Upper lobe of left lung (tissue), 6 donors: ENCODE results near the gene ANAPC2. TPM values are rescaled to one million over a fixed set of nuclear protein-coding genes. Genes with fewer than 3 reads are reported as not detected.

Experiments used
- ATAC-seq, 2 donors: fragments of 200-7000 bp; cut with Tn5 transposase; one replicate each; pipeline ENCODE4 v1.9.1; 2022; ENCODE audit warnings: mild to moderate bottlenecking in 2 of 2, moderate library complexity in 2 of 2; ENCODE audit not compliant: low FRiP score in 2 of 2
- DNase-seq, 2 donors: peaks; one replicate each; pipeline ENCODE4 v3.0.0-alpha.2; 2019 to 2020
- H3K27ac ChIP-seq, 4 donors: fragments of 200-600 bp; sonication (generic); one replicate each; pipeline ENCODE4 v1.5.1; 2016 to 2019
- H3K27me3 ChIP-seq, 4 donors: fragments of 200-600 bp; sonication (generic); one replicate each; pipeline ENCODE4 v1.5.1; 2017 to 2019
- H3K36me3 ChIP-seq, 4 donors: fragments of 200-600 bp; sonication (generic); one replicate each; pipeline ENCODE4 v1.5.1; 2016 to 2019
- H3K4me1 ChIP-seq, 4 donors: fragments of 200-600 bp; sonication (generic); one replicate each; pipeline ENCODE4 v1.5.1; 2018 to 2019
- H3K4me3 ChIP-seq, 4 donors: fragments of 200-600 bp; sonication (generic); one replicate each; pipeline ENCODE4 v1.5.1; 2017 to 2019; ENCODE audit warnings: mild to moderate bottlenecking in 2 of 4, moderate library complexity in 1 of 4
- H3K9me3 ChIP-seq, 4 donors: fragments of 200-600 bp; sonication (generic); one replicate each; pipeline ENCODE4 v1.5.1; 2018 to 2019
- CTCF ChIP-seq, 6 experiments: fragments of 450-650 bp in 4 of 6; fragments of 200-600 bp in 2 of 6; sonication (generic) in 2 of 6; IDR thresholded peaks; one replicate each; pipeline ENCODE4 v1.5.1; 2016 to 2019; ENCODE audit warnings: antibody characterized with exemption in 6 of 6
- EP300 ChIP-seq, 4 donors: sonication (generic); formaldehyde crosslinking; IDR thresholded peaks; one replicate each; pipeline ENCODE4 v1.5.1; 2017; ENCODE audit warnings: antibody characterized with exemption in 4 of 4, control low read depth in 2 of 4
- POLR2A ChIP-seq, 4 donors: fragments of 450-650 bp; IDR thresholded peaks; one replicate each; pipeline ENCODE4 v1.5.1; 2016 to 2017; ENCODE audit warnings: antibody characterized with exemption in 4 of 4, mild to moderate bottlenecking in 2 of 4
- POLR2AphosphoS5 ChIP-seq, 2 donors: sonication (generic); formaldehyde crosslinking; IDR thresholded peaks; one replicate each; pipeline ENCODE4 v1.5.1; 2017; ENCODE audit warnings: antibody characterized with exemption in 2 of 2
- WGBS, 2 donors: methylation state at CpG; one replicate each; pipeline ENCODE4 v1.1.5; 2017 to 2018; 5-methylcytosine and 5-hydroxymethylcytosine counted together
- total RNA-seq, 6 donors: library from RNA; depleted of rRNA in 4 of 6; stranded (reverse); fragments of >200 nt in 4 of 6; gene quantifications; one replicate each; pipeline versions ENCODE4 v1.1.0 to v1.2.1, GENCODE V29; 2016 to 2021
- donor health status: DM: no; HTN: no; CAD: no; lungs with moderate emphysema.
- donor health status: DM: no; HTN: yes; CAD: no; lungs with severe emphysema.

ANAPC2 gene
- total RNA-seq, 6 donors from 2014 or later, result 31.9 to 174 (median 67.3) TPM

- Histone ChIP-seq H3K36me3 (peaks cover 0 to 1% (median 0%) of the 10 kb centered on the region in 4 donors), H3K27ac (peak overlapping the region; percentile 58 to 86 (median 79)), H3K4me1 (peaks cover 24 to 88% (median 66%) of the 10 kb centered on the region in 4 donors), H3K4me3 (peak overlapping the region in 3 of 4 donors; percentile 75 to 94 (median 76)), H3K27me3 (no peaks in the 10 kb centered on the region), H3K9me3 (no peaks in the 10 kb centered on the region)
- WGBS, 2 donors, result 80 to 82% methylated on average over 8 to 11 of the region's 11 CpGs
- ATAC-seq, result no peak
- TF ChIP-seq CTCF (IDR thresholded peaks at IDR 0.05), result no peak
- TF ChIP-seq EP300 (IDR thresholded peaks at IDR 0.05), result no peak
- TF ChIP-seq POLR2AphosphoS5 (IDR thresholded peaks at IDR 0.05), result no peak
- DNase-seq, result peak in 1 of 2 donors; percentile 61
Measured at GRCh38 chr9:137198902-137199283, 10.5 kb upstream of the ANAPC2 start.

GRCh38 chr9:137198051-137198901, 9.9 kb upstream of the ANAPC2 start:
- Histone ChIP-seq H3K9me3 (no peaks in the 10 kb centered on the region), H3K4me1 (peaks cover 21 to 82% (median 60%) of the 10 kb centered on the region in 4 donors), H3K36me3 (no peaks in the 10 kb centered on the region), H3K27ac (peak overlapping the region; percentile 74 to 86 (median 80)), H3K27me3 (no peaks in the 10 kb centered on the region), H3K4me3 (peak overlapping the region in 3 of 4 donors; percentile 75 to 94 (median 76))
- TF ChIP-seq POLR2AphosphoS5 (IDR thresholded peaks at IDR 0.05) (peak; percentile 25 to 39), CTCF (IDR thresholded peaks at IDR 0.05) (no peak), EP300 (IDR thresholded peaks at IDR 0.05) (peak in 1 of 4 donors; percentile 60), POLR2A (IDR thresholded peaks at IDR 0.05) (peak in 1 of 4 donors; percentile 15)
- peak; percentile 79 to 83 for DNase-seq
- WGBS, 2 donors, result 73 to 74% methylated on average over 3 to 18 of the region's 19 CpGs
- peak in 1 of 2 donors; percentile 54 for ATAC-seq

- Histone ChIP-seq H3K4me3 (no peak overlapping the region), H3K27ac (peak overlapping the region in 1 of 4 donors; percentile 48), H3K36me3 (peaks cover 3 to 20% (median 7%) of the 10 kb centered on the region in 4 donors), H3K4me1 (peaks cover 13 to 60% (median 48%) of the 10 kb centered on the region in 4 donors), H3K27me3 (no peaks in the 10 kb centered on the region), H3K9me3 (no peaks in the 10 kb centered on the region)
- WGBS, 2 donors, result 86 to 88% methylated on average over 12 to 17 of the region's 21 CpGs
- TF ChIP-seq POLR2AphosphoS5 (IDR thresholded peaks at IDR 0.05) (no peak), POLR2A (IDR thresholded peaks at IDR 0.05) (no peak), CTCF (IDR thresholded peaks at IDR 0.05) (no peak), EP300 (IDR thresholded peaks at IDR 0.05) (no peak)
- peak in 1 of 2 donors; percentile 69 for DNase-seq
- no peak for ATAC-seq
Measured at GRCh38 chr9:137195525-137196220, 7.3 kb upstream of the ANAPC2 start.

- Histone ChIP-seq H3K4me3 (no peak overlapping the region), H3K9me3 (no peaks in the 10 kb centered on the region), H3K36me3 (peaks cover 6 to 28% (median 14%) of the 10 kb centered on the region in 4 donors), H3K27ac (peak overlapping the region in 1 of 4 donors; percentile 18), H3K27me3 (no peaks in the 10 kb centered on the region), H3K4me1 (peaks cover 20 to 67% (median 55%) of the 10 kb centered on the region in 4 donors)
- ATAC-seq, result no peak
- 66 to 81% methylated on average over 8 to 10 of the region's 10 CpGs for WGBS, 2 donors
- TF ChIP-seq POLR2A (IDR thresholded peaks at IDR 0.05) (no peak), POLR2AphosphoS5 (IDR thresholded peaks at IDR 0.05) (no peak), CTCF (IDR thresholded peaks at IDR 0.05) (no peak), EP300 (IDR thresholded peaks at IDR 0.05) (no peak)
- no peak for DNase-seq
Measured at GRCh38 chr9:137194909-137195308, 6.5 kb upstream of the ANAPC2 start.
